ENCODE measurements around the gene EGF. TPM values are rescaled to one million over a fixed set of nuclear protein-coding genes. Genes with fewer than 3 reads are reported as not detected.

EGF gene
- total RNA-seq, 3 donors from 2014 or later, result 1.6 to 2.6 (median 2.5) TPM

DNA sequence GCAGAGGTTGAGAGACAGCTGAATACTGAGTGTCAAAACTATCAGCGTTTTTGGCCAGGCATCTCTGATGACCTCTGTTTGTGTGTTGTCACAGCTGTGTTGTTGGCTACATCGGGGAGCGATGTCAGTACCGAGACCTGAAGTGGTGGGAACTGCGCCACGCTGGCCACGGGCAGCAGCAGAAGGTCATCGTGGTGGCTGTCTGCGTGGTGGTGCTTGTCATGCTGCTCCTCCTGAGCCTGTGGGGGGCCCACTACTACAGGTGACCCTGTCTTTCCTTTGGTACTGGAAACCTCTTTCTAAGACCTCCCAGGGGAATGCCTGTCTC, 86.9 kb downstream of the EGF start:
- H3K4me3 ChIP-seq, result no peak overlapping the region
- no peaks in the 10 kb centered on the region for H3K36me3 ChIP-seq (ENCODE audit: low read depth)
- intact Hi-C loops (cut with DNase I, micrococcal nuclease), result loop anchor here in 1 of 2 donors (2.0 kb wide), 1 partner anchor 517 kb away; no protein-coding TSS in a partner anchor
- H3K4me1 ChIP-seq (ENCODE audit: low read depth), result no peaks in the 10 kb centered on the region
- ATAC-seq (no peak), DNase-seq (no peak)
- no peaks in the 10 kb centered on the region for H3K9me3 ChIP-seq
- TF ChIP-seq, protein P1, sequence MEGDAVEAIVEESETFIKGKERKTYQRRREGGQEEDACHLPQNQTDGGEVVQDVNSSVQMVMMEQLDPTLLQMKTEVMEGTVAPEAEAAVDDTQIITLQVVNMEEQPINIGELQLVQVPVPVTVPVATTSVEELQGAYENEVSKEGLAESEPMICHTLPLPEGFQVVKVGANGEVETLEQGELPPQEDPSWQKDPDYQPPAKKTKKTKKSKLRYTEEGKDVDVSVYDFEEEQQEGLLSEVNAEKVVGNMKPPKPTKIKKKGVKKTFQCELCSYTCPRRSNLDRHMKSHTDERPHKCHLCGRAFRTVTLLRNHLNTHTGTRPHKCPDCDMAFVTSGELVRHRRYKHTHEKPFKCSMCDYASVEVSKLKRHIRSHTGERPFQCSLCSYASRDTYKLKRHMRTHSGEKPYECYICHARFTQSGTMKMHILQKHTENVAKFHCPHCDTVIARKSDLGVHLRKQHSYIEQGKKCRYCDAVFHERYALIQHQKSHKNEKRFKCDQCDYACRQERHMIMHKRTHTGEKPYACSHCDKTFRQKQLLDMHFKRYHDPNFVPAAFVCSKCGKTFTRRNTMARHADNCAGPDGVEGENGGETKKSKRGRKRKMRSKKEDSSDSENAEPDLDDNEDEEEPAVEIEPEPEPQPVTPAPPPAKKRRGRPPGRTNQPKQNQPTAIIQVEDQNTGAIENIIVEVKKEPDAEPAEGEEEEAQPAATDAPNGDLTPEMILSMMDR (IDR thresholded peaks at IDR 0.05), result no peak

DNA sequence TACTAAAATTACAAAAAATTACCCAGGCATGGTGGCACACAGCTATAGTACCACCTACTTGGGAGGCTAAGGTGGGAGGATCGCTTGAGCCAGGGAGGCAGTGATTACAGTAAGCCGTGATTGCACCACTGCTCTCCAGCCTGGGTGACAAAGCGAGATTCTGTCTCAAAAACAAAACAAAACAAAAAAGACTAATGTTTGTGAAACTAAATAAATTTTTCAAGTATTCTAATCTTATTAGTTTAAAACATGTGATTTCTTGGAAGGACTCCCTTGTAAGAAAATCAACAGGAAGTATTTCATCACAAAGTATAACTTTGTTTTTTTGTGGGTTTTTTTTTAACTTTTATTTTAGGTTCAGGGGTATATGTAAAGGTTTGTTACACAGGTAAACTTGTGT, 89.6 kb downstream of the EGF start:
- intact Hi-C loops (cut with DNase I, micrococcal nuclease), result loop anchor here in 1 of 2 donors (5.0 kb wide), 1 partner anchor 510 kb away; no protein-coding TSS in a partner anchor
- Histone ChIP-seq H3K9me3 (no peaks in the 10 kb centered on the region), H3K4me1 (ENCODE audit: low read depth) (no peaks in the 10 kb centered on the region), H3K4me3 (no peak overlapping the region), H3K36me3 (ENCODE audit: low read depth) (no peaks in the 10 kb centered on the region)
- TF ChIP-seq, protein P1 (IDR thresholded peaks at IDR 0.05), result no peak
- no peak for DNase-seq
- ATAC-seq, result no peak

DNA sequence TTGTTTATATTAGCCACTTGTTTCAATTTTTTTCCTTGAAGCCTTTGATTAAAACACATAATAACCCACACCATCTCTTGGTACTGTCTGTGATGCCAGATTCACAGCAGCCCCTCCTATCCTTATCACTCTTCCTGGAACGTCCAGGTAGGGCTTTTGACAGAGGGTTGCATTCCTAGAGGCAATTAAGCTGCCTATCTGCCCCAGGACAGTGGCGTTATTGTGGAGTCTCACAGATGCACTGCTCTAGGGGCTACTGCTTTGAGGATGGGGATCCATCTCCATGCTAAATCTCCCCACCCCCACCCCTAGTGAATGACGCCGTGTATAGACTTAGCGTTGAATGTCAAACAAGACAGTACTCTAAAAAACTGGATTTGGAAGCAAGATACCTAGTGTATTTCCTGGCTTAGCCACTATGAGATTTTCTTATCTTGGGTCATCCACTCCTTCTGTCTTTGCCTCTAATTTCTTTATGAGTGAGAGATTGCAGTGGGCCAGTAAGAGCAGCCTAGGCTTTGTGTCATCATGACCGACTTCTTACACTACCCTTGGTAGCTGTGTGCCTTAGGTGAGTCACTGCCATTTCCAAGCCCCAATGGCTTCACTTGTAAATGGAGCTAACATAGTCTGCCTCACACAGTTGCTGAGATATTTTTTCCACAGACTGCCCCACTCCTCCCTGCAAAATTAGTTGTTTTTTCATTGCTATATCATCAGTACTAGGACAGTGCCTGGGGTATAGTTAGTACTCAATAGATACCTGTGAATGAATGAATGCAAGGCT, 90.9 kb downstream of the EGF start:
- intact Hi-C loops (cut with DNase I, micrococcal nuclease), result loop anchor here in 1 of 2 donors (5.0 kb wide), 1 partner anchor 509 kb away; no protein-coding TSS in a partner anchor

DNA sequence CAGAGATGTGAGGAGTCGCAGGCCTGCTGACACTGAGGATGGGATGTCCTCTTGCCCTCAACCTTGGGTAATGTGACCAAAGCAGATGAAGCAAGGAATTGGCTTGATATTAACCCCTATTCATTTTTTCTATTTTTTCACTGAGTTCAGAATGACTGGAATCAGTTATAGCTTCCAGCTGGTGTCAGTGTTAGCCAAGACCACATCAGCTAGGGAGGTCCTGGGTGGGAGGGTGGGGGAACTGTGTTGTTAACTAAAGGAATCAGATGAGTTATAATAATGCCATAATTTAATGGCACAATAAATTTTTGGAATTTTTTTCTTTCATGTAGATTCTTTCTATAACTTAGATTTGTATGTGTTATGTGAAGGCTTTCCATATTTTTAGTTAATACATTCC, 91.9 kb downstream of the EGF start:
- no peak for ATAC-seq
- no peak overlapping the region for H3K4me3 ChIP-seq
- H3K4me1 ChIP-seq (ENCODE audit: low read depth), result no peaks in the 10 kb centered on the region
- intact Hi-C loops (cut with DNase I, micrococcal nuclease), result loop anchor here in 1 of 2 donors (5.0 kb wide), 1 partner anchor 508 kb away; no protein-coding TSS in a partner anchor
- no peaks in the 10 kb centered on the region for H3K36me3 ChIP-seq (ENCODE audit: low read depth)
- DNase-seq, result no peak
- TF ChIP-seq, protein P1 (IDR thresholded peaks at IDR 0.05), result no peak
- no peaks in the 10 kb centered on the region for H3K9me3 ChIP-seq

More for the DNA sequence above, 90.9 kb downstream of the EGF start:
- no peaks in the 10 kb centered on the region for H3K9me3 ChIP-seq
- TF ChIP-seq, protein P1 (IDR thresholded peaks at IDR 0.05), result no peak
- no peak overlapping the region for H3K4me3 ChIP-seq
- ATAC-seq (no peak), DNase-seq (no peak)
- no peaks in the 10 kb centered on the region for H3K4me1 ChIP-seq (ENCODE audit: low read depth)
- no peaks in the 10 kb centered on the region for H3K36me3 ChIP-seq (ENCODE audit: low read depth)

DNA sequence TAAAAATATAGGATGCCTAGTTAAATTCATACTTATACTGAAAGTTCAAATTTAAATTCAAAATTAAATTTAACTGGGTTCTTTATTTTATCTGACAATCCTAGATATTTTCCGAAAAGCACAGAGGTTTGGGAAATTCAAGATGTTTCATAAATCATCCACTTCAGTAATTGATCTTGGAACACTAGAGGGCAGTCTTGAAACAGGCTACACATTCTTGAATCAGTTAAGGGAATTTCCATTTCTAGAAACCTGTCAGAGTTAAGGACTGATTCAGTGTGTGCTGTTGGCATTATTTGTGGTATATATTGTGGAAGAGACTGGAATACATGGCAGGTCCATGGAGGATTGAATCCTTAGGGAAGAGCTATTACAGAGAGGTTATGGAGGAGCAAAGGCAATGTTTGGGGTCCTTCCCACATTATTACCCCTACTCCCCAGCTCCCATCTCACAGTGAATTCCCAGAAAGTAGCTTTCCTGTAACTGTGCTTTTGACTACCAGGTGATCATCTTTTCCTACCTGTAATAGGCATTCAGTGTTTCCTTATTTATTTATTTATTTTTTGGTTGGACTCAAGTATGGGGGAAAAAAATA, 92.9 kb downstream of the EGF start:
- intact Hi-C loops (cut with DNase I, micrococcal nuclease), result no loop called here
- Histone ChIP-seq H3K36me3 (ENCODE audit: low read depth) (no peaks in the 10 kb centered on the region), H3K9me3 (no peaks in the 10 kb centered on the region), H3K4me3 (no peak overlapping the region), H3K4me1 (ENCODE audit: low read depth) (no peaks in the 10 kb centered on the region)
- ATAC-seq, result peak; percentile 72
- DNase-seq, result peak in 1 of 3 donors; percentile 30
- TF ChIP-seq, protein P1 (IDR thresholded peaks at IDR 0.05), result peak; percentile 20

Data from mucosa of descending colon (tissue), 3 donors.